ENCODE results near the gene SNTA1. TPM values are rescaled to one million over a fixed set of nuclear protein-coding genes. Genes with fewer than 3 reads are reported as not detected.

Gene SNTA1
- total and polyA plus RNA-seq, 2 of the 13 experiments (the other 11 are each of a cell fraction or from before 2014, with no cell fraction given), result 16.4 to 18.3 TPM

- TF ChIP-seq MAZ (IDR thresholded peaks at IDR 0.05; ENCODE audit: borderline replicate concordance, low read depth, low read length) (peak; percentile 64; the same call in 1 of the 2 replicates), MAZ (CRISPR knock-in tag; IDR thresholded peaks at IDR 0.05; ENCODE audit: low read depth) (peak; percentile 94), ZMYM2 (CRISPR knock-in tag; IDR thresholded peaks at IDR 0.05) (no peak), ZBTB25 (CRISPR knock-in tag; IDR thresholded peaks at IDR 0.05) (peak; percentile 98), PRMT3 (CRISPR knock-in tag; IDR thresholded peaks at IDR 0.05; ENCODE audit: borderline replicate concordance, low read depth) (no peak; the same call in 1 of the 2 replicates), CBX2 (IDR thresholded peaks at IDR 0.05; ENCODE audit: low read depth, low read length) (peak; percentile 52; the same call in 1 of the 2 replicates), CBX2 (CRISPR knock-in tag; IDR thresholded peaks at IDR 0.05; ENCODE audit: low read depth) (peak; percentile 92; the same call in 1 of the 2 replicates), RERE (CRISPR knock-in tag; IDR thresholded peaks at IDR 0.05; ENCODE audit: low read depth) (peak; percentile 88), SRSF1 (optimal IDR thresholded peaks at IDR 0.05; ENCODE audit: low read depth, low read length) (peak; percentile 93), ZNF333 (CRISPR knock-in tag; IDR thresholded peaks at IDR 0.05; ENCODE audit: borderline replicate concordance) (no peak), TCF7L2 (IDR thresholded peaks at IDR 0.05; ENCODE audit: low read depth, low read length) (no peak), ZNF256 (CRISPR knock-in tag; conservative IDR thresholded peaks at IDR 0.05) (0 out of 2 replicates have a peak, but pooled peaks have one; percentile 91), GTF3A (CRISPR knock-in tag; conservative IDR thresholded peaks at IDR 0.05) (peak; percentile 98), TGIF2 (CRISPR knock-in tag; IDR thresholded peaks at IDR 0.05) (peak; percentile 99), ISL2 (CRISPR knock-in tag; IDR thresholded peaks at IDR 0.05) (peak; percentile 93), ZNF713 (CRISPR knock-in tag; IDR thresholded peaks at IDR 0.05) (peak; percentile 96), MYC (CRISPR knock-in tag; IDR thresholded peaks at IDR 0.05; ENCODE audit: borderline replicate concordance) (peak; percentile 95), GATAD1 (CRISPR knock-in tag; IDR thresholded peaks at IDR 0.05) (peak; percentile 100), AHR (CRISPR knock-in tag; IDR thresholded peaks at IDR 0.05) (peak; percentile 99), JARID2 (CRISPR knock-in tag; IDR thresholded peaks at IDR 0.05; ENCODE audit: insufficient replicate concordance) (peak; percentile 99), MAF1 (CRISPR knock-in tag; IDR thresholded peaks at IDR 0.05; ENCODE audit: borderline replicate concordance) (peak; percentile 95; the same call in 1 of the 2 replicates)
These were observed 42.2 kb downstream of the SNTA1 start, which contains the start of gene CDK5RAP1 (continued) for GRCh38 chr20:33401184-33401920.
